ENCODE measurements around the gene MANEAL. TPM values are rescaled to one million over a fixed set of nuclear protein-coding genes. Genes with fewer than 3 reads are reported as not detected.

The MANEAL gene
- total RNA-seq, 1 donor from 2014 or later = 1.8 TPM

- intact Hi-C loops (cut with micrococcal nuclease) = no loop called here
- ATAC-seq (no peak), DNase-seq (no peak)
Measured at GRCh38 chr1:37776946-37777516, 16.6 kb upstream of the MANEAL start.

GRCh38 chr1:37778654-37779053 is 15.0 kb upstream of the MANEAL start:
- intact Hi-C loops (cut with micrococcal nuclease) = no loop called here
- DNase-seq = no peak
- ATAC-seq = no peak

GRCh38 chr1:37782491-37782890 is 11.2 kb upstream of the MANEAL start:
- intact Hi-C loops (cut with micrococcal nuclease) = no loop called here
- ATAC-seq (no peak), DNase-seq (no peak)

DNA sequence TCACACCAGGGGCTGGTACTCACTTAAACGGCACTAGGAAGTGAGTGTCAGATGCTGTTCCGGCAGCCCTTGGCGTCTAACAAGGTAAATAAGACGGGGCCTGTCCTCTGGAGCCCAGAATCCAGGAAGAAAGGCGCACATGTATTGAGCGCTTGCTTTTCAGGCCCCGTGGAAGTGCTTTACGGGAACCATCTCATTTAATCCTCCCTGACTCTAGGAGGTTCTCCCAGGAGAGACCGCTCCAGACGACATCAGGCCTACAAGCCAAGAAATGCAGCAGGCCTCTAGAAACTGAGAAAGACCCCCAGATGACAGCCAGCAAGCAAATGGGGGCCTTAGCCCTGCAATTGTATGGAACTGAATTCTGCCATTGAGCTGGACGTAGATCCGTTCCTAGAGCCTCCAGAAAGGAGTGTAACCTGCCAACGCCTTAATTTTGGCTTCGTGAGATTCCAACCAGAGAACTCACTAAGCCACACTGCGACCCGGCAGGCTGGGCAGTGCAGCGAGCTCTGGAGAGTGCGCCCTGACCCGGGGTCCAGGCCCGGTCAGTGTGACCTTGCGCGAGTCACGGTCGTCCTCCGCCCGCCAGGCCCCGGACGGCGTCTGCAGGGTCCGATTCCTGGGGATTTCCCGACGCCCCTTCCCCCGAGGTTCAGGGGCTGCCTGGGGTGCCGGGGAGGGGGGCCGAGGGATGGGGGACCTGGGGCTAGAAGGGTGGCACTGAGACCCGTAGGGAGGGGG is 532 bp upstream of the MANEAL start:
- intact Hi-C loops (cut with micrococcal nuclease) = no loop called here
- ATAC-seq (no peak), DNase-seq (no peak)

- DNase-seq = no peak
- no peak for ATAC-seq
- intact Hi-C loops (cut with micrococcal nuclease) = no loop called here
Measured at GRCh38 chr1:37794372-37795339, 1.0 kb downstream of the MANEAL start.

DNA sequence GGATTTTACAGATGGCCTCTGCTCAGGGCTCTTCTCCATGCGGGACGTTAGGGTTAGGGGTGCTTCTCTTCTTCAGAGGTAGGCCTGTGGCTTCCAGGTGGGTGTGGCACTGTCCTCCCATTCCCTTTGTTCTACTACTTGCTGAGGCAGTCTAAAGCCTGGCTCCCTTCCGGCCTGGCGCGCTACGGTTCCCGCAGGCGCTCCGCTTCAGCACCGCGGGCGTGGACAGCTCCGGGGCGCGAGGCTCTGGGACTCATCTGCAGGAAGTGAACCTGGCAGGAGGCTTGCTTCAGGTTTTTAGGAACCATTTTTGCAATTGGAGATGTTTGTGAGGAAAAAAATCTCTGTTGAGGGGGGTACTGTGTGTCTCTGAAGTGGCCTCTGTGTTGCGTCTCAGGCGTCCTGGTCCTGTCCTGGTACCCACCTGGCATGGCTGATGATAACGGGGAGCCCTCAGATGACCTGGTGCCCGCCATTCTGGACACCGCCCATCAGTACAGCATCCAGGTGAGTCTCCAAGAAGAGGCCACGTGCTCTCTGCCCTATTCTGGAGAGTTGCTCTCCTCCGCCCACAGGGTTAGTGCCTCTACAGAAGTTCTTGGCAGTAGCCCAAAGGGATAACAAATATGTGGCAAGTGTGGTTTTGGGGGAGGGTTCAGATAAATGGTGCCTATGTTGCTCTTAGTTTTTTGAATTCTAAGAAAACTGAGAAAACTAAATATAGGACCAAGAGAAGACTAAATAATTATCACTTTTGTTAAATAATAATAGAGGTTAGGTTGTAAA is 1.9 kb downstream of the MANEAL start:
- peak; percentile 78 for DNase-seq
- peak; percentile 73 for ATAC-seq
- intact Hi-C loops (cut with micrococcal nuclease) = no loop called here

DNA sequence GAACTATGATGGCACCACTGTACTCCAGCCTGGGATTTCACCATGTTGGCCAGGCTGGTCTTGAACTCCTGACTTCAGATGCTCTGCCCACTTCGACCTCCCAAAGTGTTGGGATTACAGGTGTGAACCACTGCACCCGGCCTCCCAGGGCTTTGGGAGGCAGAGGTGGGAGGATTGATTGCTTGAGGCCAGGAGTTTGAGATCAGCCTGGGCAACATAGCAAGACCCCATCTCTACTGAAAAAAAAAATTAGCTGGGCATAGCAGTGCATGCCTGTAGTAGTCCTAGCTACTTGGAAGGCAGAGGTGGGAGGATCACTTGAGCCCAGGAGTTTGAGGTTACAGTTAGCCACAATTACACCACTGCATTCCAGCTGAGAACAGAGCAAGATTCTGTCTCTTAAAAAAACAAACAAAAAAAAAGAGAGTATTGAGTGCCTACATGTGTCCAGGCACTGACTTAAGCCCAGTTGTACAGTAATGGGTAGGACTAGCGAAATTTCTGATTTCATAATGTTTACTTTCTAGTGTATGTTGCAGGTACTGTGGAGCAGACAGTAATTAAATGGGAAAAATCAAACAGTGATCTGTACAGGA is 4.2 kb downstream of the MANEAL start:
- intact Hi-C loops (cut with micrococcal nuclease) = no loop called here
- no peak for DNase-seq

GRCh38 chr1:37802439-37802838 is 8.8 kb downstream of the MANEAL start:
- DNase-seq = no peak
- intact Hi-C loops (cut with micrococcal nuclease) = no loop called here
- no peak for ATAC-seq

More for the DNA sequence above, 4.2 kb downstream of the MANEAL start:
- ATAC-seq = no peak

GRCh38 chr1:37807220-37807554 is 13.5 kb downstream of the MANEAL start:
- ATAC-seq (no peak), DNase-seq (no peak)
- intact Hi-C loops (cut with micrococcal nuclease) = no loop called here

DNA sequence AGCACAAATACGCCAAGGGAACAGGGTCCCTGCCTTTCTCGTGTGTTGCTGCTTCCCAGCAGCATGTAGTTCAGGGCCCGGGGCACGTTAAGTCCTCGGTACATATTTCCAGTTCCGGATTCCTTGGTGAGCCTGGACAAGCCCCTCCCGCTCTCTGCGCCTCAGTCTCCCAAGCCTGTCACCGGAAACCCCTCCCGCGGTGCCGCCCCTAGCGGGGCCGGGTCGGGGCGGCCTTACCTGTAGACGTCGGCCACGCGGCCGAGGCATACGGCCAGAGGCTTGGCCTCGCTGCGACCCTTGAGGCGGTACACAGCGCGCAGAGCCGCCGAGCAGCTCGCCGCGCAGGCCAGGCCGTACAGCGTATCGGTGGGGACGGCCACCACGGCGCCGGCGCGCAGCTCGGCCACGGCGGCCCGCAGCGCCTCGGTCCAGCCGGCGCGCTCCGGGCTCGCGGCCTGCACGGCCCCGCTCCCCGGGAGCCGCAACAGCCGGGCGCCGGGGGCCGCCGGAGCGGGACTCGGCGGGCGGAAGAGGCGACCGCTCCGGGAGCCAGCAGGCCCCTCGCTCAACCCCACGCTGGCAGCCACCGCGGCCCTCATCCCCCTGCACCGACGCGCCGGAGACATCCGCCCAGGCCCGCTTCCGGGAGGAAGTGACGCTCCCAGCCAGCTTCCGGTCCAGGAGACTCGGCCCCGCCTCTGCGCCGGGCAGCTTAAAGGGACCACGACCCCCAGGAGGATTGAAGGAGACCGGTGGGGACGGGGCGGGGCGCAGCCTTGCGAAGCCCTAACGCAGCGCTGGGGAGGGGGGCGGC is 14.1 kb downstream of the MANEAL start, which contains the start of the genes C1orf122 and YRDC:
Gene C1orf122, plus strand, starts transcription at position 236 of the 814 bp plus-strand sequence. CDS start 615 bp downstream, outside the sequence.
Gene YRDC, minus strand, starts transcription at position 654 of the 814 bp plus-strand sequence. Its CDS starts 28 bp downstream, at position 626.
- peak; percentile 96 for ATAC-seq
- intact Hi-C loops (cut with micrococcal nuclease) = no loop called here
- peak; percentile 97 for DNase-seq

DNA sequence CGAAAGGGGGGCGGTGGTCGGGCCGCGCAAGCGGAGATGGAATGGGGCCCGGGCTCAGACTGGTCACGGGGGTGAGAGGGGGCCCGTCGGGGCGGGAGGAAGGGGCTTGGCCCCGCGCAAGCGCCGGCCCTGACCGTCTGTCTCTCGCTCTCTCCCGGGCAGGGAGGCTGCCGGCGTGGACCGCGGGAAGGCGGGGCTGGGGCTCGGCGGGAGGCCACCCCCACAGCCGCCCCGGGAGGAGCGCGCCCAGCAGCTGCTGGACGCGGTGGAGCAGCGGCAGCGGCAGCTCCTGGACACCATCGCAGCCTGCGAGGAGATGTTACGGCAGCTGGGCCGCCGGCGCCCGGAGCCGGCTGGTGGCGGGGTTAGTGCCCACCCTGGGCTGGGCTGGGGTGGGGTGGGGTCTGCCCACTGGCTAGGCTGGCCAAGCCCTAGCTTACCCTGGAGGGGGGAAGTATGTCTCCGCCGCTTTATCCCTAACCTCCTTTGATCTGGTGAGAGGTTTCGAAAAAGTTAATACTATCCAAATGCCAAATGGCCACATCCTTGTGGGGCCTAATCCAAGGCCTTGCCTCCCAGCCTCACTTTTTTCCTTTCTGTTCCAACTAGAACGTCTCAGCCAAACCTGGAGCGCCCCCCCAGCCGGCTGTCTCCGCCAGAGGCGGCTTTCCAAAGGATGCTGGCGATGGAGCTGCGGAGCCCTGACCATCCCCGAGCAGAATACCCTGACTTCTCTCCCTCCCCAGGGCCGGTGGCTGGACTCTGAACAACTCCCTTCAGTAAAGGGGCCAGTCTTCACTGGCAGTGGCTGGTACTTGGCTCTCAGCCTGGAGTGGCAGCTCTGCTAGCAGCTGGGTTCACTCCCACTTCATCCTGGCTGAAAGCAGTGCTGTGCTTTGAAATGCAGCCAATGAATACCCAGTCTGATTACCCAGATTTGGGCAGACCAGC is 15.0 kb downstream of the MANEAL start:
- ATAC-seq = peak; percentile 90
- intact Hi-C loops (cut with micrococcal nuclease) = no loop called here

GRCh38 chr1:37809942-37810341 is 16.3 kb downstream of the MANEAL start:
- intact Hi-C loops (cut with micrococcal nuclease) = no loop called here
- ATAC-seq (no peak), DNase-seq (no peak)

More for the DNA sequence above, 15.0 kb downstream of the MANEAL start:
- DNase-seq = peak; percentile 82

GRCh38 chr1:37811027-37811655 is 17.5 kb downstream of the MANEAL start:
- DNase-seq (peak; percentile 63), ATAC-seq (no peak)
- intact Hi-C loops (cut with micrococcal nuclease) = no loop called here

GRCh38 chr1:37813529-37814145 is 20.0 kb downstream of the MANEAL start:
- no peak for DNase-seq
- ATAC-seq = no peak
- intact Hi-C loops (cut with micrococcal nuclease) = no loop called here

- DNase-seq = no peak
- ATAC-seq = no peak
- intact Hi-C loops (cut with micrococcal nuclease) = no loop called here
Measured at GRCh38 chr1:37814252-37814651, 20.6 kb downstream of the MANEAL start.

DNA sequence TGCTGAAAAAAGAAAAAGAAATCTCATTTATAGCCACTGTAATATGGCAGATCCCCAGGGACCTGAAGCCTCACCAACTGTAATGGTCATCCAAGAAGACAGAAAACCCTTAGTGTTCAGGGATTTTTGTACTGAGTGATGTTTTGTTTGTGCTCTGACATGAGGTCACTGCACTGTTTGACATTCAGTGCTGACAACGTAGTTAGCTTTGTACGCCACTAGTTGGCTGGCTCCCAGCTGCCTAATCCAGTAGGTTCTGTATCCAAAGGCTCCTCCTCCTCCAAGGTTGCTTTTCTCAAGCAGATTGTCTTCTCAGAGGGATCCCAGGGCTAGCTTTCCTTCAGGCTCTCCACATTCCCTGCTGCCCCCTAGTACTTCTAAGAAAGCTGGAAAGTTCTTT is 23.8 kb downstream of the MANEAL start:
- ATAC-seq = peak; percentile 65
- DNase-seq = peak; percentile 60
- intact Hi-C loops (cut with micrococcal nuclease) = no loop called here

Data from left ventricle myocardium superior (tissue), 1 donor.